Activated CD8-positive, alpha-beta memory T cell treated with anti-CD3 and anti-CD28 coated beads, Interleukin-2, amount 50 U/mL, for 4 hours (primary cell): ENCODE data around the gene TFIP11.

Experiments used
- DNase-seq: peaks from one replicate; pipeline ENCODE4 v3.0.0-alpha.2; 2020

The TFIP11 gene

DNA sequence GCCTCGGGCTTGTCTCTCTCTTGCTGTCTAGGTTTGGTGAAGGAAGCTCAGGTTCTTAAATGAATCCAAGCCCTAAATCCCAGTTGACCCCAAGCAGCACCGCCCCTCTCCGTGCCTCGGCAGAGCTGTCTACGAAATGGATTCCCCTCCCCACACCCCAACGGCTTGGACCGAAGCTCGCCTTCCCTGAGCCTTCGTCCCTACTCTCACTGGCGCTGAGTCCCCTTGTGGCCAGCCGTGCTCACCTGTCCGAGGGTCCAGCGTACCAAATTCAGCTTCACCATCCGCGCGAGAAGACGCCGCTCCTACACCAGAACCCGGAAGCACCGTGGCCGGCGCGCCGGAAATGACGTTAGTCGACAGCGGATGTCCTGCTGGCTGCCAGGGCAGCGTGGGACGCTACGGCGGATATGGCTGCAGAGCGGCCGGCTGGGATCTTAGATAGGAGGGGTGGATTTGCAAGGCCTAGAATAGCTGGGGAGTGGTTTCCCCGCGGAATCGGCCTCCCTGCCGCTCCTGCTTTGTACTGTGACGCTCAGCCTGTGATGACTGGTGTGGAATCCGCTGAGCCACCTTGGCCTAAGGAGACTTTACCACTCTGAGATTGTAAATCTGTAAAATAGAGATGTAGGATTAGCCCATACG, at the start of gene TFIP11:
Gene TFIP11, minus strand, starts transcription at position 325 of the 645 bp plus-strand sequence. CDS start 2,201 bp downstream, outside the sequence.
- peak; percentile 92 for DNase-seq

- no peak for DNase-seq
These were observed 49.6 kb upstream of the TFIP11 start for GRCh38 chr22:26561756-26562417.

DNA sequence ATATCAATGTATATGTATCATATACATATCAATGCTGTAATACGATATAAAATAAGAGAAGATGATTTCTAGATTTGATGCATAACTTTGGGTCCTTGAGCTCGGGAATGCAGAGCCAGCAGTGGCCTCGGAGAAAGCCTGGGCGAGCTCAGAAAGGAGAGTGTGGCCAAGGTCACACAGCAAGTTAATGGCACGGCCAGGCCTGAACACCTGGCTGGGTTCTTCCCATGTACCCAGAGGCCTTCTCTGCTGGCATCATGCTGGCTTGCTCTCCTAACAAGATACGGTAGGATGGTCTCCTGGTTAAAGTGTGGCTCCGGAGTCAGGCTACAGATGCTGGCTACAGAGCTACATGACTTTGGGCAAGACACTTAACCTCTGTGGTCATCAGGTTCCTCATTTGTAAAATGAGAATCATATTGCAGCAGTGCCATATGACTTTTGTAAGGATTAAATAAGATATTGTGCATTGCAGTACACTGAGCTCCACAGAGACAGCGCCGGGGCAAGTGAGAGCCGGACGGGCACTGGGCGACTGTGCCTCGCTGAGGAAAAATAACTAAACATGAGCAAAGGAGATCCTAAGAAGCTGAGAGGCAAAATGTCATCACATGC, 47.8 kb upstream of the TFIP11 start:
- DNase-seq: no peak

- DNase-seq: no peak
These were observed 46.1 kb upstream of the TFIP11 start for GRCh38 chr22:26558248-26558895.

DNA sequence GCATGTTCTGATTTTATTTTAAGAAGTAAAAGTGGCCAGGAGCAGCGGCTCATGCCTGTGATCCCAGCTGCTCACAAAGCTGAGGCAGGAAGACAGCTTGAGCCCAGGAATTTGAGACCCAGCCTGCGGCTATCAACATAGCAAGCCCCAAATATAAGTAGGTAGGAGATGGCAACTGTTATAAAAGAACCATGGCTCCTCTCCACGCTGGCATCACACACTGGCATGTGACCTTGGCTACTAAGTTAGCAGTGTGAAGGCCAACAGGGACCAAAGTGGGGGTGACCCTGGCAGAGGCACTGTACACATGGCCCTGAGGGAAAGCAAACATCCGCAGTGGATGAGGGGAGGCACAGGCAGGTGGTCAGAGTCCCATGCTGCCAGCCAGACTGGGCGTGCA, 44.6 kb upstream of the TFIP11 start:
- DNase-seq: no peak

- no peak for DNase-seq
These were observed 43.2 kb upstream of the TFIP11 start for GRCh38 chr22:26555478-26555877.

- DNase-seq: no peak
These were observed 42.7 kb upstream of the TFIP11 start for GRCh38 chr22:26554956-26555355.

DNA sequence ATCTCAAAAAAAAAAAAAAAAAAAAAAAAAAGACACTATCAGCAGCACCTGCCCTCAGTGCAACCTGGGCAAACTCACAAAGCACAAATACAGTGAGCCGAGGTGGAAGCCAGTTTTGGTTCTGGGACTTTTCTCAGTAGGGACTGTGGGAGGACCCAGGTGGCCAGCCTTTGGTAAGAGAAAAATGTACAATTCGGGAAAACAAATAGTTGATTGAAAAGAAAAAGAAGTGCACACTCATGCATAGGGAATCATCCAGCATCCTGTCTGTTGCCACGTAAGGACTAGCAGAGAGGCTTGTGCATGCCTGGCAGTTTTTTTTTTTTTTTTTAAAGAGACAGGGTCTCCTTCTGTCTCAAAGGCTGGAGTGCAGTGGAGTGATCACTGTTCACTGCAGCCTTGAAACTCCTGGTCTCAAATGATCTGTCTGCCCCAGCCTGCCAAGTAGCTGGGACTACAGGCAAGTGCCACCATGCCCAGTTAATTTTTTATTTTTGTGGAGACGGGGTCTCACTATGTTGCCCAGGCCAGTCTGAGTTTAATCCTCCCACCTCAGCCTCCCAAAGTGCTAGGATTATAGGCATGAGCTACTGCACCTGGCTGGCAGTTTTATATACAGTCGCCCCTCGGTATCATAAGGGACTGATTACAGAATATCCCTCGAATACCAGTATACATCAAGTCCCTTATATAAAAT, 40.9 kb upstream of the TFIP11 start:
- no peak for DNase-seq

GRCh38 chr22:26552466-26552865, 40.2 kb upstream of the TFIP11 start:
- DNase-seq: no peak

DNA sequence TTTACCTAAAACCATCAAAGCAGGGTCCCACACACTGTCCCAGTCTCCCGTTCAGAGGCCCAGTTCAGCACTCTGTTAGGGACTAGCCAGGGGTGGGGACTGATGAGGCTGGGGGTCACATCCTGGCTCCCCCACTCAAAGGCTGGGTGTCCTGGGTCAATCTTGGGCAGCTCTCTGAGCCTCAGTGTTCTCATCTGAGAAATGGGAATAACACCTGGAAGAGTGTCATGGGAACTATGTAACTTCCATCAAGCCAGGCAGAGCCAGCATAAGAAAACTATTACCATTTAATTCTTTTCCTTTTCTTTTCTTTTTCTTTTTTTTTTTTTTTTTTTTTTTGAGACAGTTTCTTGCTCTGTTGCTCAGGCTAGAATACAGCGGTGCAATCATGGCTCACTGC, 39.3 kb upstream of the TFIP11 start:
- DNase-seq: no peak

DNA sequence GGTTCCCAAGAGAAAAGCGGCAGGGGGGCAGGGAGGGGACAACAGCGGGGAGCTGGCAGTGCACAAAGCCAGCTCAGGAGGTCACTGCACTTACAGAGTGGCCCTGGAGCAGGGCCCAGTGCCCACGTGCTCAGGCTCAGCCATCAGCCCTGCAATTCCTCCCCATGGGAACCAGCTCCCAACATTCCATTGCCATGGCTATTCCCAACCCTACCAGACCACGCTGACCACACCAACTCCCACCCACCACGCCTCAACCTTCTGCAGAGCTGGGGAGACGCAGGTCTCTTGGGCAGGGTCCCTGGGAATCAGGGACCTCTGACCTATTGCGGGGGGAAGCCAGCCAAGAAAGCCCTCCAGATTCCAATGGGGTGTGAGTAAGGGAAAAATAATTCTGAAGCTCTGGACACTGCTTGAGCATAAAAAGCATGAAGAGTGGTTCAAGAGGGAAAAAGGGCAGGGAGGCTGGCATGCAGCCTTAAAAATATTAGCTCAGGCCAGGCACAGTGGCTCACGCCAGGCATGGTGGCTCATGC, 38.3 kb upstream of the TFIP11 start:
- DNase-seq: no peak

GRCh38 chr22:26549902-26550497, 37.7 kb upstream of the TFIP11 start:
- no peak for DNase-seq

GRCh38 chr22:26548984-26549383, 36.7 kb upstream of the TFIP11 start:
- no peak for DNase-seq

GRCh38 chr22:26548303-26548702, 36.0 kb upstream of the TFIP11 start:
- DNase-seq: no peak

GRCh38 chr22:26547837-26548236, 35.6 kb upstream of the TFIP11 start:
- DNase-seq: no peak

GRCh38 chr22:26547426-26547825, 35.2 kb upstream of the TFIP11 start:
- peak; percentile 33 for DNase-seq

- no peak for DNase-seq
These were observed 34.0 kb upstream of the TFIP11 start for GRCh38 chr22:26546282-26546681.

DNA sequence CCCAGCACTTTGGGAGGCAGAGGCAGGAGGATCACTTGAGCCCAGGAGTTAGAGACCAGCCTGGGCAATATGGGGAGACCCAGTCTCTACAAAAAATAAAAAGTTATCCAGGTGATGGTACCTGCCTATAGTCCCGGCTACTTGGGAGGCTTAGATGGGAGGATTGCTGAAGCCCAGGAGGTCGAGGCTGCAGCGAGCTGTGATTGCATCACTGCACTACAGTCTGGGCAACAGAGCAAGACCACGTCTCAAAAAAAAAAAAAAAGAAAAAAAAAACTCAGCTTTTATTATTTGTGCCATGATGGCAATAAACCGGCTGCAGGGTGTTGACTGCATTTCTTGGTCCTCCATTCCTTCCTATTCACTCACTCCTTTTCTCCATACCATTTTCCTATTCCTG, 33.6 kb upstream of the TFIP11 start:
- DNase-seq: no peak

GRCh38 chr22:26545385-26545784, 33.1 kb upstream of the TFIP11 start:
- no peak for DNase-seq

GRCh38 chr22:26544489-26544888, 32.2 kb upstream of the TFIP11 start:
- DNase-seq: no peak

- DNase-seq: no peak
These were observed 30.6 kb upstream of the TFIP11 start for GRCh38 chr22:26542831-26543230.

- no peak for DNase-seq
These were observed 29.0 kb upstream of the TFIP11 start for GRCh38 chr22:26541167-26541819.
